ENCODE measurements around the gene PSENEN. TPM values are rescaled to one million over a fixed set of nuclear protein-coding genes. Genes with fewer than 3 reads are reported as not detected.

PSENEN gene
- total and polyA plus RNA-seq, 9 of the 15 experiments (the other 6 are each of a cell fraction or from before 2014, with no cell fraction given): 34.5 to 299 (median 61.1) TPM

- TF ChIP-seq BRF1 (IDR thresholded peaks at IDR 0.05; ENCODE audit: borderline replicate concordance, extremely low read depth, insufficient read length) (no peak), KAT7 (CRISPR knock-in tag; IDR thresholded peaks at IDR 0.05; ENCODE audit: borderline replicate concordance) (peak; percentile 84; the same call in 1 of the 2 replicates), PML (IDR thresholded peaks at IDR 0.05; ENCODE audit: low read length) (0 out of 2 replicates have a peak, but pooled peaks have one; percentile 36), THRAP3 (IDR thresholded peaks at IDR 0.05; ENCODE audit: borderline replicate concordance) (no peak), NR3C1 (CRISPR knock-in tag; IDR thresholded peaks at IDR 0.05) (no peak), GTF2F1 (IDR thresholded peaks at IDR 0.05; ENCODE audit: low read depth, low read length) (no peak), ZBTB34 (CRISPR knock-in tag; IDR thresholded peaks at IDR 0.05) (no peak), CC2D1A (IDR thresholded peaks at IDR 0.05) (peak; percentile 91), ZNF24 (IDR thresholded peaks at IDR 0.05) (0 out of 2 replicates have a peak, but pooled peaks have one; percentile 22), ILK (tag; IDR thresholded peaks at IDR 0.05; ENCODE audit: borderline replicate concordance, low read depth) (no peak), ZNF212 (CRISPR knock-in tag; IDR thresholded peaks at IDR 0.05) (no peak), TEAD1 (CRISPR knock-in tag; IDR thresholded peaks at IDR 0.05) (peak; percentile 11 to 59; a peak in 2 of 4 replicates), IRF2 (CRISPR knock-in tag; IDR thresholded peaks at IDR 0.05) (no peak), MAFK (IDR thresholded peaks at IDR 0.05; ENCODE audit: low read length) (no peak), HBP1 (CRISPR knock-in tag; IDR thresholded peaks at IDR 0.05) (no peak), PCBP1 (IDR thresholded peaks at IDR 0.05; ENCODE audit: low read depth, low read length, poor library complexity, severe bottlenecking) (peak; percentile 24), SOX6 (IDR thresholded peaks at IDR 0.05) (peak; percentile 85), LEF1 (IDR thresholded peaks at IDR 0.05) (no peak), POLR2A (conservative IDR thresholded peaks at IDR 0.05) (peak; percentile 63), BMI1 (IDR thresholded peaks at IDR 0.05; ENCODE audit: low read length) (no peak)
Measured at GRCh38 chr19:35716801-35717664, 28.4 kb upstream of the PSENEN start (continued).
